HG03045 (cell line): Measurements from ENCODE around the gene KDM1B.

Experiments
- ATAC-seq: cut with Tn5 transposase; IDR thresholded peaks from one replicate; pipeline ENCODE4 v1.9.1; 2021; ENCODE audit warnings: mild to moderate bottlenecking, moderate library complexity; ENCODE audit not compliant: unreplicated experiment

KDM1B gene, protein sequence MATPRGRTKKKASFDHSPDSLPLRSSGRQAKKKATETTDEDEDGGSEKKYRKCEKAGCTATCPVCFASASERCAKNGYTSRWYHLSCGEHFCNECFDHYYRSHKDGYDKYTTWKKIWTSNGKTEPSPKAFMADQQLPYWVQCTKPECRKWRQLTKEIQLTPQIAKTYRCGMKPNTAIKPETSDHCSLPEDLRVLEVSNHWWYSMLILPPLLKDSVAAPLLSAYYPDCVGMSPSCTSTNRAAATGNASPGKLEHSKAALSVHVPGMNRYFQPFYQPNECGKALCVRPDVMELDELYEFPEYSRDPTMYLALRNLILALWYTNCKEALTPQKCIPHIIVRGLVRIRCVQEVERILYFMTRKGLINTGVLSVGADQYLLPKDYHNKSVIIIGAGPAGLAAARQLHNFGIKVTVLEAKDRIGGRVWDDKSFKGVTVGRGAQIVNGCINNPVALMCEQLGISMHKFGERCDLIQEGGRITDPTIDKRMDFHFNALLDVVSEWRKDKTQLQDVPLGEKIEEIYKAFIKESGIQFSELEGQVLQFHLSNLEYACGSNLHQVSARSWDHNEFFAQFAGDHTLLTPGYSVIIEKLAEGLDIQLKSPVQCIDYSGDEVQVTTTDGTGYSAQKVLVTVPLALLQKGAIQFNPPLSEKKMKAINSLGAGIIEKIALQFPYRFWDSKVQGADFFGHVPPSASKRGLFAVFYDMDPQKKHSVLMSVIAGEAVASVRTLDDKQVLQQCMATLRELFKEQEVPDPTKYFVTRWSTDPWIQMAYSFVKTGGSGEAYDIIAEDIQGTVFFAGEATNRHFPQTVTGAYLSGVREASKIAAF

DNA sequence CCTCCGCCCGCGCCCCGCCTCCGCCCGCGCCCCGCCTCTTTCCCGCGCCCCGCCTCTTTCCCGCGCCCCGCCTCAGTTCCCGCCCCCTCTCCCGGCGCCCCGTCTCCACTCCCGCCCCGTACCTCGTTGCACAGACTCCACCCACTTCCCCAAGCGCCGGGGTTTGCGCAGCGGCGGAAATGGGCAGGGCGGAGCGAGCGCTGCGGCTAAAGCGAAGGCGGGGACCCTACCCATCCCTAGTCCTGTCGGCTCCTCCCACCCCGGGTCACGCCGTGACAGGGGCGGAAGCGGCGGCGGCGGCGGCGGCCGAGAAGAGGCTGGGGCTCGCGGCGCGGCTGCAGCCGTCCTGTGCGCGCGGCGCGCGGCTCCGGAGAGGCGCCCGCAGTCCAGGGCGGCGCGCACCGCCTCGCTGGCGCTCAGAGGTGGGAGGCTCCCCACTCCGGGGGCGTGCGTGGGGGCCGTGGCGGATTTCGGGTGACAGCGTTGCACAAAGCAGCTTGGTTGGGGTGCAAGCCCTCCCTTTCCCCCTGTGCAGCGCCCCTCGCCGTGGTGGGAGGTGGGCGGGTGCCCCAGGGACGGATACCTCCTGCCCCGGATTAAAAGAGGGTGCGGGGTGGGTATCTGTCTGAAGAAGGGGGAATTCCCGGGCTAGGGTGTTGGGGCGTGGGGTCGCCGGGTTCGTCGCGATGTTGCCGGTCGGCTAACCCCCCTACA lies at the start of gene KDM1B:
Gene KDM1B, plus strand, starts transcription at position 273 of the 714 bp plus-strand sequence. CDS start 4,474 bp downstream, outside the sequence.
- peak; percentile 95 for ATAC-seq

DNA sequence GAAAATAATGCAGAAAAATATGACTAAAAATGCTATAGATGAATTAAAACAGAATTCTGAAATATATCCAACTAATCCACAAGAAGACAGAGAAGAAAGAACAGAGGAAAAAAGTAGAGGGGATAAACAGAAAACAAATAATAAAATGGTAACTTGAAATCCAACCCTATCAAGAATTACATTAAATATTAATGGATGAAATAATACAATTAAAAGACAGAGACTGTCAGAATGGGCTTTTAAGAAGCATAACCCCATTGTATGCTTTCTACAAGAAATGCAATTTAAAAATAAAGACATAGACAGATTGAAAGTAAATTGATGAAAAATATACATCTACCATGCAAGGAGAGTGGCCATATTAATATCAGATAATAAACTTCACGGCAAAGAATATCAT lies 48.2 kb upstream of the KDM1B start:
- ATAC-seq = no peak

DNA sequence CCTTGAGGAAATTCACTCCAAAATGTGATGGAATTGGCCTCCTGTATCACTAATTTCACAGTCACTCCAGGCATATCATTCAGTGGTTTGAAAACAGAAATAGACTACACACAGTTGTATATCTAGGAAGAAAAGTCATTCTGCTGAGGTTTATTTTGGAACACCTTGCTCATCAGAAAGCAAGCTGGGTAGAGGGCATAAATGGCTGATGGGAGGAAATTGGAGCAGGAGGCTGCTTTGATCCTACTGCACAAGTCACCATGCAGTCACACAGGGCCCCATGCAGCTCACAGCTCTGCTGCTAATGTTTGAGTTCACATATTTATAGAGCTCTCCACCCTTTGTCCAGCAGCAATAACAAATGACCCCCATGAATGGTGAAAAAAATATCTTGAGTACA lies 45.1 kb upstream of the KDM1B start:
- no peak for ATAC-seq

DNA sequence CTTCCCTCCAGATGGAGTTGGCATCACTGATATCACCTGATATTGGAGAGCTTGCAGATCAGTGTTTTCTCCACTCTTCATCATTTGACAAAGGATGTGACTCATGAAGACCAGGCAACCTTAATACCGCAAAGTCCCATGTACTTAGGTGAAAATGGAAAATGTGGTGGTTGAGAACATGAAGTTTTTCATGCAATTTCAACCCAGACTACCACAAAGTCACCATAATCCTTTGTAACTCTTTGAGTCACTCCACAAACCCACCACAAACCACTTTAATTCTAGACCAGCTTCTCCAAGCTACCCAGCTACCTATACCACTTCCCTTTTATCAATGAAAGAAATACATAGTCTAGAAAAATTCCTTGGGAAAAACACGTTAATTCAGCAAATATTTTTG lies 39.9 kb upstream of the KDM1B start:
- no peak for ATAC-seq

DNA sequence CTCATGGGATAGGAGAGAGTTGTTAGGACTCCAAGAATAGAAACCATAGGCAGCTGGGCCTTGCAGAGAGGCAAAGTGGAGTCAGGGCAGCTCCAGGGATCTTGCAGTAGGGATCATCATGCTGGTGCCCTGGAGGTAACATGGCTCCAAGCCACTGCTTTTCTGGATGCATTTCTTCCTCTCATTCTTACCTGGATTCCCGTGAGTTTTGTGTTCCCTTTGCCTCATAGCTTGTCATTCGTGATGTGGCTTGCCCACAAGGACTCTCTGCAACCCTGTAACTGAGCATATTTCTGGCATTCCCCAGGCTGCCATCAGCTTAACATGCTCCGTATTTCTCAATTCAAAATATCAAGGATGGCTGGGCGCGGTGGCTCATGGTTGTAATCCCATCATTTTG lies 38.1 kb upstream of the KDM1B start:
- no peak for ATAC-seq

DNA sequence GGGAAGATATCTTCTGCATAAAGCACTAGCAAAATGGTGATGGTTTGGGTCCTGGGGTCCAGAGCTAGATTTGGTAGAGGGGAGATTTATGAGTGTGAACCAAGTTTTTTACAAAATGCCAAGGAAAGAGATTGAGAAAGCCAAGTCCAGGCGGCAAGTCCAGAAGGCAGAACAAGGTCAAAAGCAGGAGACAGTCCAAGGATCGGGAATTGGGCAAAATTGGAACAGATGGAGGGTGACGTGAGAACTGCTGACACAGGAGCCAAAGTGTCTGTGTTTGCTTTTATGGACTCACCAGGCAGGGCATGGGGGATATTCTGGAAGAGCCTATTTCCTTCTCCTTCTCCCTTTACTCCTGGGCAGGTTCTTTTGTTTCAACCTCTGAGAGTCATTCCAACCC lies 36.9 kb upstream of the KDM1B start:
- no peak for ATAC-seq

DNA sequence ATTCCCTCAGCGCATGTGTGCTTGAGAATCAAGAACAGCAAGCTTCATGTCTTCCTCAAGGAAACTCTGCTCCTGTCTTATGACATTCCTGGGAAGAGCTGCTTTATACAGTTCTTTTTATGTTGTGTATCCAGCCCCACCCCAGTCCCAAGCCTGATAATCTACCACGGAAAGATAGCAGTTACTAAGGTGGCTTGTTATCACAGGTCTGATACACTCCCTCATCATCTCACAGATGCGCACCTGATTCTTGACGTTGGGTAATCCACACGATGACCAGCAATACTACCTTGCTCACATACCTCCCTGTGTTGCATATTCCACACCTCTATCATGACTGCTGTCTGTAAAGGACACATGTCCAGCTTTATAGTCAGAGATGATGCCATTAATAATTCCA lies 36.0 kb upstream of the KDM1B start:
- no peak for ATAC-seq

DNA sequence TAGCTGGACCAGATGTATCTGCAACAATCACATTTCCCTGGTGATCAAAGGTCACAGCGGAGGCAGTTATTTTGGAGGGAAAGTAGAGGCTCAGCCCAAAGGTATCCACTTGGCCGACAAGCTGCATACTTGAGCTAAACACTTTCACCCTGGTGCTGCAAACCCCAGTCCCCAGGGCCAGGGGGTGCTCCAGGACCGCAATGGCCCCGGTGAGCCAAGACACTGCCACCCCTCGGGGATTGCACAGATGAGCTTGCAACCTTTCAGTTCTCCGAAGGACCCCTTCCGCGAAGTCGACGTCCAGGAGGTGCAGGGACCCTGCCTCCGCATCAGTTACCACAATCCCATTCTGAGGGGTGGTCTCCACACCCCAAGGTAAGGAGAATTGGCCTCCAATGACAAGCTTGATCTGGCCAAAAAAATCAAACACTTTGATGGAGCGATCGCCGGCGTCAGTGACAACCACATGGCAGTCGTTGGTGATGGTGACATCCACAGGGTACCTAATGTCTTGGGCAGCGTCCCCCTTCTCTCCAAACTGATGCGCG lies 33.6 kb upstream of the KDM1B start:
- no peak for ATAC-seq

DNA sequence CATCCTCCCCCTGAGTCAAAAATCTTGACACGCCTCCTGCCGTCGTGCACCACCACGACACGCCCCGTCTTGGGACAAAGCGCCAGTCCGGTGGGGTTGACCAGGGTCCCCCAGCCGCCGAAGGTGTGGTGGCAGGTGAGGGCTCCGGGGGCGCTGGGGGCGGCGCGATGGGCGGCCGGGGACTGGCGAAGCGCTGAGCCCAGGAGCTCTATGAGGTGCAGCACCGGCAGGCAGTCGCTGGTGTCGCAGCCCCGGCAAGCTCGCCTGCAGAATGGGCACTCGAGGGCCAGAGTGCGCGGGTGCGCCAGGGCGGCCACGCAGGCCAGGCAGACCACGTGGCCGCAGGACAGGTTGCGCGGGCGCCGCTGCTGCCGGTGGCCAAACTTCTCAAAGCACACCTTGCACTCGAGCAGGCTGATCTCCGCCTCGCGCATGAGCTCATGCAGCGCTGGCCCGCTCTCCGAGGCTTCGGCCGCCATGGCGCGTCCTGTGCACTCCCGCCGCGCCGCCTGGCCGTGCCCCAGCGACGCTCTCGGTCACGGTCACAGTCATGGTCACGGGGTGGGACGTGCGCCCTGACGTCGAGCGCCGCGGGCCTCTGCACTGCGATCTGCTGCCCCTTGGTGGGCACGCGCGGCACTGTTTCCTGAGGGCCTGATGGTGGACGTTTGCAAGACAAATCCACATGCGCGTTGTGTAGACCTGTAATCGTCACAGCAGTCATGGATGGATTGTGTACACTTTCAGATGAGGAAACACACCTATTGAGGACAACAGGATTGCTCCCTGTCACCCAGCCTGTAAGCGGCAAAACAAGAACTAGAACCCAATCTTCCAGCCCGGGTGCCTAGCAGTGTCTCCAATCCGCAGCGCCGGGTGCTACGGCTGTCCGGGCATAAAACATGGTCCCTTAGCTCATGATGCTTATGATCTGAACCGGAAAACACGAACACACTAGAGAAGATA lies 32.8 kb upstream of the KDM1B start, which contains the start of gene NHLRC1:
Gene NHLRC1, minus strand, starts transcription at position 550 of the 966 bp plus-strand sequence. Its CDS starts 71 bp downstream, at position 479.
- peak; percentile 95 for ATAC-seq

DNA sequence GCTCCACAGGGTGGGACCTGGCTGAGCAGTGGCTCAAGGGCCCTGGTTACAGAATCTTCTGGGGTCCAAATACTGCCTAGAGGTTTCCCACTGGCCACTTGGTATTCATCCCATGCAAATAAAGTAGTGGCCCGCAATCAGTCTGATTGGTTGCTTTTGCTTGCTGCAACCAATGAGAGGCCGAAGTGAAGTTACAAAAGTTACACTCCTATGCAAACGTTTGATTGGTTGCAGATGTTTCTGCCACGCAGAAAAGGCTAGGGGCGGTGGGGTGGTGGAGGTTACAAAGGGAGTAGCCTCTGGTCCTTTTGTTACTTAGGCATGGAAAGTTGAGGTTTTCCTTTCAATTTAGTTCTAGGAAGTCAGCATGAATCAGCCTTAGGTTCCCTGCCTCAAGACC lies 29.1 kb upstream of the KDM1B start:
- ATAC-seq = no peak

DNA sequence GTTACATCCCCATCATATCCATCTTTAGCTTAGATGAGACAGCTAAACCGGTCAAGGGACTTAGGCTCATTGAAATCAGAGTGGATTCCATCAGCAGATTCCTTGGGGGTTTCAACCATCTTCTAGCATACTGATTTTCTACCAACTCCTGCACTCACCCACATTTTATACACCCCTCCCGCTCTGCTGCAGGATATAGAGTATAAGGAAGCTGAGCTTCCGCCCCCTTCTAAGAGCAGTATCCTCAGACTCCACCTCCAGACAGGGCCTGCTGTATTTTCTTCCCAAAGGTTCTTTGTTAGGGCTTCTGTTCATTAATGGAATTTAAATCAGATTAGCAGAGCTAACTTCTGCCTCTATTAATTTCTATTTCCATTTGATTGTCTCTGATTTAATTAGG lies 22.9 kb upstream of the KDM1B start:
- no peak for ATAC-seq

DNA sequence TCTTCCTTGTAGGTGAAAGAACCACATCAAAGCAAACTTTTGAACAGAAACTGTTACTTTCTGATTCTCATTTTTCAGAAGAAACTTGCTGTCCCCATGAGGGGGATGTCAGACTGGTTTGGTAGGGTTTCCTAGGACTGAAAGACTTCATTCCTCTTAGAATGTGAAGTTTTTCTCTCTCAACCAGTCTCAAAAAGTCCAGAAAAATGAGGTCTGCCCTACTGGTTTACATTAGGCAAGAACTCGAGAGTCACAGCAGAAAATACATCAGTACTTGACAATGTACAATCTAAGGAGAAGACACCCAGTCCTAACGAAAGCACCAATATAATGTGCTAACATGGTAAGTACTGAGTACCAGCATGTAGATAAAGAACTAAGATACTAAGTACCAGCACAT lies 20.1 kb upstream of the KDM1B start:
- no peak for ATAC-seq

DNA sequence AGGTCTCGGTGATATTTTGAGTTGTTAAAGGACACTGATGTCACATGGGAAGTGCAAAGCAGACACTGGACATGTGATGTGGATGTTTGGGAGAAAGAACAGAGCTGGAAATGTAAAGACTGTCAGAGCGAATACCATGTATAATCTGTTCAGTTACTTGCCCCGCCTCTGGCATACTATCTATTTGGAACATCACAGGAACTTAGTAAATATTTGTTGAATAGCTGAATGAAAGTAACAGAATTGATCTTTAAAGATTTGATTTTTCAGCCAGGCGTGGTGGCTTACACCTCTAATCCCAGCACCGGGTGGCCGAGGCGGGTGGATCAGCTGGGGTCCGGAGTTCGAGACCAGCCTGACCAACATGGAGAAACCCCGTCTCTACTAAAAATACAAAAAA lies 19.0 kb upstream of the KDM1B start:
- ATAC-seq = no peak

DNA sequence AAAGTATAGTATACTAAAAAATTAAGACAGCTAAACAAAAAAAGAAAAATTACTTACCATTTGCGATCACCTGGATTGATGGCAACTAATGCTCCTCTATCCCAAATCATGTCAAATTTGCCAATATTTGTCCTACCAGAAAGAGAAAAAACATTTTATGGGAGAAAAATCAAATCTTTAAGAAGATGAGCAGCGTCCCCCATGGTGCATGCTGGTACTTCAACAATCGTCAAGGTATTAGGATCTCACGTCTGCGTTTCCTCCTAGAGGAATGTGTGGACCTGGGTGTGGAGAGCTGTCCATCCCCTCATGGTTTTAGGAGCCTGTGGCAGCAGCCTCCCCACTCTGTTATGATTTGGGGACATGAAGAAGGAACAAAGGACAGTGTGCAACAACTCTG lies 16.3 kb upstream of the KDM1B start:
- ATAC-seq = no peak

DNA sequence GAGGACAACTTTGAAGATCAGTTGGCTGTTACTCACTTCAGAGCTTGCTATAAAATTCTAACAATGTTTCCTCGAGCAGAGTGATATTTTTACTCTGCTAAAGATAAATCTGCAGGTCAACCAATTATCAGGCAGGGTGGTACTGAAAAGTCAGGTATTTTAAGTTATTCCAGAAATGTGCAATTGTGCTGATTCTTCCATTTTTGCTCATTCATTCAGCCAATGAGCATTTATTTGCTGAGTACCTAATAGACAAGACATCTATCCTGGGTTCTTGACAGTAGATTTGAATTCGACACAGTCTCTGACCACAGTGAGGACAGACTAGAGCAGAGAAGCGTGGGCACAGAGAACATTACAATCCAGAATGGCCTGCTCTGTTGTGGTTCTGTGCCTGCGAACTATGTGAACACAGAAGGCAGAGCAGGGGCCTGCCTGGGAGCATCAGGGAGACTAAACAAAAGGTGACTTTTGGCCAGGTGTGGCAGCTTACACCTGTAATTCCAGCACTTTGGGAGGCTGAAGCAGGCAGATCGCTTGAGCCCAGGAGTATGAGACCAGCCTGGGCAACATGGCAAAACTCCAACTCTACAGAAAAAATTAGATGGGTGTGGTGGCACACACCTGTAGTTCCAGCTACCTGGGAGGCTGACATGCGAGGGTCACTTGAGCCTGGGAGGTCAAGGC lies 15.1 kb upstream of the KDM1B start:
- no peak for ATAC-seq

DNA sequence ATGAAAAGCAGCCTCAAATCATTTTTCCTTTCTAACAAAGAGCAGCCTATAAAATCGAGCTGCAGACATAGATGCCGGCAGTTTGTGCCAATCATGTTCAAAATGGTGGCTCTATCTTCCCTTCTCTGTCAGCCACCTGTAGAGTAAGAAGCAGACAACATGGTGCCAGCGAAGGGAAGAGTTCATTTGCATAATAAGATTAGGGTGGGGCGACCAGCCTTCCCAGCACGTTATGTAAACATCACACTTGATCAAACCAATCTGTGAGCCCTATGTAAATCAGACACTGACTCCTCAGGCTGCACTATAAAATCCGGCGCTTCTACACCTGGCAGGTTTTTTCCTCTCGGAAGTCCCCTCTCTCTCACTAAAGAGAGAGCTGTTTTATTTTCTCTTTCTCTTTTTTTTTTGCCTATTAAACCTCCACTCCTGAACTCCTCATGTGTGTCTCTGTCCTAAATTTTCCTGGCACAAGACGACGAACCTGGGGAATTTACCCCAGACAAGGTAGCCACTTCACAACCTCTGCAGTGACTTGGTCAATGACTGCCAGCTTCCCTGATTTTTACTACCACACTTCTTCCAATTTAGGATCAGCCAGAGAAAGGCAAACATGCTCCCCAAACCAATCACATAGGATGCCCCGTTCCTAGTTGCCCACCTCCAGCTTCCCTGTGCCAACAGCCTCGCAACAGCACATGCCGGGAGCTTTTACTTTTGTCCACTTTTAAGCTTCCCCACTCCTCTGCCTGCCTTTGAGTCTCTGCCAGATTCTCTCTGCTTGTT lies 13.2 kb upstream of the KDM1B start:
- no peak for ATAC-seq

DNA sequence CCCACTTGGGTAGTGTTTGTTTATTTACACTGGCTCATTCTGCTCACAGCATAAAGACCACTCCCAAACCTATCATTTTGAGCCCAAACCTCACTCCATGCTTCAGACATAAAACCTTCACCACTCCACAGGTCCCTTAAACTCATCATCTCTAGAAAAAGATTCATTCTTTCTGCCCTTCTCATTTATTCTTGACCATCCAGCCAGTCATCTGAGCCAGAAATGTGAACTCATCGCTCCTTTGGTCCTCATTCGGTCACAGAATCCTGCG lies 12.7 kb upstream of the KDM1B start:
- no peak for ATAC-seq

DNA sequence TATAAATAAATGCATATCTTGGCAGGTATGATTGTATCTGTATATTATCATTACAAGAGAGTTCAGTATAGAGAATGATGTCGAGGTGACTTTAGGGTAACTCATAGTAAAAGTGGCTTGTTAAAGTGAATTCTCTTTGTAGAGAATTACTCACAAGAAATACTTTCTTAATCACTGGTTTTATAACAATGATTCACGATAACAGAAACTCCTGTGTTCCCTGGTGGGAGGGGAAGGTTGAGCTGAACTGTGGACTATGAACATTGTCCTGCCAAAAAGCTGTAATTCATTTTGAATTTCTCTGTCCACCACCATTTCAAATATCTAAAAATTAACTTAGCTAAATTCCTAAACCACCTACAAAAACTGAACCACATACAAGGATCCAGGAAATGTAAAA lies 8.1 kb upstream of the KDM1B start:
- no peak for ATAC-seq

DNA sequence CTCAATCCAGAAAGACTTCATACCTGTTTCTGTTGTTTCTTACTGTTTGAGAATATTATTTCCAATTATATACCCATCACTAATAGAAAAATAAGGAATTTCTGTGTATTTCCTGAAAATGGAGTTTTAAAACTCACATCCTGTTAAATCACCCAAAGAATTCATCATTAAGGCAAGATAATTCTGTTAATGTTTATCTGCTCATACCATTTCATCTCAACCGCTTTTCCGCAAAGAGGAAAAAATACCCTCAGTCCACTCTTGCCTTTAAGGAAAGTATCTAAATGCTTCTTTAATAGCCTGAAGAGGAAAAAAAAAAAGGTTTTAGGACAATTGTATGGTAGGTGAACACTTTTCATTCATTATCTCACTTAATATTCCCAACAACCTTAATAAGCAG lies 7.6 kb upstream of the KDM1B start:
- no peak for ATAC-seq
